ENCODE measurements around the gene EML6.

Gene EML6

DNA sequence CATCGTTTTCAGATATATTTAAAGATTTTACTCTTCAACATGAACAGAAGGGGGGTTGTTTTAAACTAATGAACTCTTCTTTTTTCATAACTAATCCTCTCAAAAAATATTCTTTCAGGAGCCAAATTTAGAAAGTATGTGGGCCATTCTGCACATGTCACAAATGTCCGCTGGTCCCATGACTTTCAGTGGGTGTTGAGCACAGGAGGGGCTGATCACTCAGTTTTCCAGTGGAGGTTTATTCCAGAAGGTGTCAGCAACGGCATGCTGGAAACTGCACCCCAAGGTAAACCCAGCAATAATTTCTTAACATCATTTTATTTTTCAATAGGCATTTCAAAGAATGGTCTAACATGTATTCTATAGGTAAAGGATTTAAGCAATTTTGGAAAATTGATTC, 136.0 kb downstream of the EML6 start:
- no peak for TF ChIP-seq FOXP2 (optimal IDR thresholded peaks at IDR 0.05; ENCODE audit: borderline replicate concordance, extremely low read depth, extremely low read length, insufficient read depth)
- TF ChIP-seq, protein P1, sequence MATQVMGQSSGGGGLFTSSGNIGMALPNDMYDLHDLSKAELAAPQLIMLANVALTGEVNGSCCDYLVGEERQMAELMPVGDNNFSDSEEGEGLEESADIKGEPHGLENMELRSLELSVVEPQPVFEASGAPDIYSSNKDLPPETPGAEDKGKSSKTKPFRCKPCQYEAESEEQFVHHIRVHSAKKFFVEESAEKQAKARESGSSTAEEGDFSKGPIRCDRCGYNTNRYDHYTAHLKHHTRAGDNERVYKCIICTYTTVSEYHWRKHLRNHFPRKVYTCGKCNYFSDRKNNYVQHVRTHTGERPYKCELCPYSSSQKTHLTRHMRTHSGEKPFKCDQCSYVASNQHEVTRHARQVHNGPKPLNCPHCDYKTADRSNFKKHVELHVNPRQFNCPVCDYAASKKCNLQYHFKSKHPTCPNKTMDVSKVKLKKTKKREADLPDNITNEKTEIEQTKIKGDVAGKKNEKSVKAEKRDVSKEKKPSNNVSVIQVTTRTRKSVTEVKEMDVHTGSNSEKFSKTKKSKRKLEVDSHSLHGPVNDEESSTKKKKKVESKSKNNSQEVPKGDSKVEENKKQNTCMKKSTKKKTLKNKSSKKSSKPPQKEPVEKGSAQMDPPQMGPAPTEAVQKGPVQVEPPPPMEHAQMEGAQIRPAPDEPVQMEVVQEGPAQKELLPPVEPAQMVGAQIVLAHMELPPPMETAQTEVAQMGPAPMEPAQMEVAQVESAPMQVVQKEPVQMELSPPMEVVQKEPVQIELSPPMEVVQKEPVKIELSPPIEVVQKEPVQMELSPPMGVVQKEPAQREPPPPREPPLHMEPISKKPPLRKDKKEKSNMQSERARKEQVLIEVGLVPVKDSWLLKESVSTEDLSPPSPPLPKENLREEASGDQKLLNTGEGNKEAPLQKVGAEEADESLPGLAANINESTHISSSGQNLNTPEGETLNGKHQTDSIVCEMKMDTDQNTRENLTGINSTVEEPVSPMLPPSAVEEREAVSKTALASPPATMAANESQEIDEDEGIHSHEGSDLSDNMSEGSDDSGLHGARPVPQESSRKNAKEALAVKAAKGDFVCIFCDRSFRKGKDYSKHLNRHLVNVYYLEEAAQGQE (IDR thresholded peaks at IDR 0.05; ENCODE audit: insufficient read depth in 1 of 2, low read depth in 2 of 2, low read length in 2 of 2) = no peak
- no peak for TF ChIP-seq SIN3A (IDR thresholded peaks at IDR 0.05; ENCODE audit: borderline replicate concordance, insufficient read depth, low read length)
- TF ChIP-seq POLR2AphosphoS5 (IDR thresholded peaks at IDR 0.05; ENCODE audit: low read depth, low read length) = no peak
- TF ChIP-seq TAF1 (IDR thresholded peaks at IDR 0.05; ENCODE audit: borderline replicate concordance, insufficient read depth, low read length) = no peak

DNA sequence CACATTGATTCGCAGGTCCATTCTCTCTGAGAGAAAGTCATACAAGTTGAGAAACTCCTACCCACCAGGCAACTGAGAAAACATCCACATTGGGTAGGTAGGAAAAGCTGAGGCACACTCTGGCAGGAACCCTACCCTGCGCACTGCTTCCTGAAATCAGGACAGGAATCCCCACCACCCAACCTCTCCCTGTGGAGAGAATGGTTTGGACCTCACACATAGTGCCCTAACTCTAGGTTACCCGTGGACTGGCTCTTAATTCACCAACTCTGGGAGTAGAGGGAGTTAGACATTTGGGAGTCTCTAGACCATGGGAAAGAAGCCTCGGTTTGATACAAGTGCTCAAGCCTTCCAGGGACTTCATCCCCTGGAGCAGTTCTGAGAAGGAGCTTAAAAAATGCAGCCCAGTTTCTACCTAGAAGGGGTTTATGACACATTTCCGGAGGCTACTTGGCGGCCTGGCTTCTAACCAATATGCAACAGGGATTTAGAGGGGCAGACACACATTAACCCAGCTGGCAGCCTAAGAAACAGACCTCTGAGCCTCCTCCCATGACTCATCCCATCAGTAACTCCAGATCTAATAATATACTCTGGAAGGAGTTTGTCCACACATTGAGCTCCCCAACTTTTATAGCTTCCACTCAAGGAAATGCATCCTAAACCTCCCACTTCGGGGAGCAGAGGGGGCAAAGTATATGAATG, 136.7 kb downstream of the EML6 start:
- TF ChIP-seq FOXP2 (optimal IDR thresholded peaks at IDR 0.05; ENCODE audit: borderline replicate concordance, extremely low read depth, extremely low read length, insufficient read depth) = no peak
- TF ChIP-seq TAF1 (IDR thresholded peaks at IDR 0.05; ENCODE audit: borderline replicate concordance, insufficient read depth, low read length) = no peak
- TF ChIP-seq POLR2AphosphoS5 (IDR thresholded peaks at IDR 0.05; ENCODE audit: low read depth, low read length) = no peak

DNA sequence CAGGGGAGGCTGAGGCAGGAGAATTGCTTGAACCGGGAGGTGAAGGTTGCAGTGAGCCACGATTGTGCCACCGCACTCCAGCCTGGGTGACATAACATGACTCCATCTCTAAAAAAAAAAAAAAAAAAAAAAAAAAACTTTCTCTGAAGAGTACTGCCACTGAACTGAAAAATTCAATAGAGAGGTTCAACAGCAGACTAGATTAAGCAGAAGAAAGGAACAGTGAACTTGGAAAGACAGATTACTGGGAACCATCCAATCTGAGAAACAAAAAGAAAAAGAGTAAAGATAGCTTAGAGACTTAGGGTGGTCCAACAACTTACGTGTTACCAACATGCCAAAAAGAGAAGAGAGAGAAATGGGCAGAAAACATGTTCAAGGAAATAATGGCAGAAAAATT, 138.8 kb downstream of the EML6 start:
- no peak for TF ChIP-seq POLR2AphosphoS5 (IDR thresholded peaks at IDR 0.05; ENCODE audit: low read depth, low read length)
- no peak for TF ChIP-seq TAF1 (IDR thresholded peaks at IDR 0.05; ENCODE audit: borderline replicate concordance, insufficient read depth, low read length)
- TF ChIP-seq, protein P1 (IDR thresholded peaks at IDR 0.05; ENCODE audit: insufficient read depth in 1 of 2, low read depth in 2 of 2, low read length in 2 of 2) = no peak
- no peak for TF ChIP-seq FOXP2 (optimal IDR thresholded peaks at IDR 0.05; ENCODE audit: borderline replicate concordance, extremely low read depth, extremely low read length, insufficient read depth)
- no peak for TF ChIP-seq SIN3A (IDR thresholded peaks at IDR 0.05; ENCODE audit: borderline replicate concordance, insufficient read depth, low read length)

DNA sequence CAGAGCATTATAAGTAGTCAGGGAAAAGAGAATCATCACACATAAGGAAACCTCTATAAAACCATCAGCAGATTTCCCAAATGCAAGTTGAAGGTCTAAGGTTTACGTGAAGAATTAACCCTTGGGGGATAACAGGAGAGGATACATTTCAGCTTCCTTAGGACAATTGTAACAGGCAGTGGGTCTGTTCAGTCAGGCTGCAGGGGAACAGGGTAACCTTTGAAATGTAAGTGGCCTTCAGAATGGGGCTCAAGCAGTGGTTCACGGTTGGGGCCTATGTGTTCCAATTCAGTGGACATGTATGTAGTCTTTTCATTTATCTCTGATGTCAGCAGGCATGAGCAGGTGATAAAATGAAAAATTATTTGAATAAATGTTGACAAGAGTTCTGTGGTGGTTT, 139.3 kb downstream of the EML6 start:
- TF ChIP-seq TAF1 (IDR thresholded peaks at IDR 0.05; ENCODE audit: borderline replicate concordance, insufficient read depth, low read length) (no peak), SIN3A (IDR thresholded peaks at IDR 0.05; ENCODE audit: borderline replicate concordance, insufficient read depth, low read length) (no peak), POLR2AphosphoS5 (IDR thresholded peaks at IDR 0.05; ENCODE audit: low read depth, low read length) (no peak), FOXP2 (optimal IDR thresholded peaks at IDR 0.05; ENCODE audit: borderline replicate concordance, extremely low read depth, extremely low read length, insufficient read depth) (no peak)
- TF ChIP-seq, protein P1 (IDR thresholded peaks at IDR 0.05; ENCODE audit: insufficient read depth in 1 of 2, low read depth in 2 of 2, low read length in 2 of 2) = no peak

DNA sequence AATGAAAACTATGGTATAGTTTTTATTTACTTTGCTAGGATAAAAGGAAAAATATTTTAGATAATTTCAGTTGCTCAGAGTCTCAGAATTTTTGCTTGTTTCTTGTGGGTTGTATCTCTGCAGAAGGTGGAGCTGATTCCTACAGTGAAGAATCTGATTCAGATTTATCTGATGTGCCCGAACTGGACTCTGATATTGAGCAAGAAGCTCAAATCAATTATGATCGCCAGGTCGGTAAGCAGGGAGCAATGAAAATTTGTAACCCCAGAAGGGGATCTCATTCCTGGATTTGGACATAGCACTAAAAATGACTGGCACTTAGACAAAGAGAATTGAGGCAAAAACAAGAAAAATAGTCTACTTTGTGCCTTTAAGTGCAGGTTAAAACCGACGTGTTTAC, 140.2 kb downstream of the EML6 start:
- TF ChIP-seq POLR2AphosphoS5 (IDR thresholded peaks at IDR 0.05; ENCODE audit: low read depth, low read length) (no peak), SIN3A (IDR thresholded peaks at IDR 0.05; ENCODE audit: borderline replicate concordance, insufficient read depth, low read length) (no peak), TAF1 (IDR thresholded peaks at IDR 0.05; ENCODE audit: borderline replicate concordance, insufficient read depth, low read length) (no peak), FOXP2 (optimal IDR thresholded peaks at IDR 0.05; ENCODE audit: borderline replicate concordance, extremely low read depth, extremely low read length, insufficient read depth) (no peak)
- TF ChIP-seq, protein P1 (IDR thresholded peaks at IDR 0.05; ENCODE audit: insufficient read depth in 1 of 2, low read depth in 2 of 2, low read length in 2 of 2) = no peak
